ENCODE measurements around the gene PMVK. TPM values are rescaled to one million over a fixed set of nuclear protein-coding genes. Genes with fewer than 3 reads are reported as not detected.

Gene PMVK
- total RNA-seq, 1 experiment from 2014 or later: 42.2 TPM

- H3K36me3 ChIP-seq (ENCODE audit: control insufficient read depth, insufficient read depth, low read length): peaks cover 20% of the 10 kb centered on the region
- BruUV-seq (replicated peaks): no TSS peak
- TF ChIP-seq REST (IDR thresholded peaks at IDR 0.05; ENCODE audit: insufficient read depth in 1 of 2, low read depth in 2 of 2, low read length in 1 of 2) (no peak), POLR2AphosphoS5 (IDR thresholded peaks at IDR 0.05; ENCODE audit: low read depth, low read length) (peak; percentile 2; the same call in 1 of the 2 replicates), CTCF (IDR thresholded peaks at IDR 0.05) (no peak)
- H3K9me3 ChIP-seq (ENCODE audit: control insufficient read depth, insufficient read depth, low read depth, low read length): no peaks in the 10 kb centered on the region
- peak overlapping the region in 1 of 2 experiments; percentile 64; a peak in 3 of 4 replicates for H3K4me3 ChIP-seq (ENCODE audit: low read depth in 2 of 2, low read length in 2 of 2)
- in situ Hi-C loops (cut with HindIII; ENCODE audit: low pct_unique_long_range_greater_than_20kb, low sequenced_read_pairs): no loop called here
- CTCF ChIA-PET: no interaction called here
- POLR2A ChIA-PET: no interaction called here
- H3K4me1 ChIP-seq (ENCODE audit: control insufficient read depth, insufficient read depth, low read length): peaks cover 32% of the 10 kb centered on the region
- intact Hi-C loops (cut with micrococcal nuclease; ENCODE audit: unreplicated experiment): no loop called here
- no peak for DNase-seq (ENCODE audit: low read depth, low spot score)
- peak overlapping the region; percentile 96 for H3K27ac ChIP-seq (ENCODE audit: low read length)
- H3K27me3 ChIP-seq (ENCODE audit: control insufficient read depth, insufficient read depth, low read length): no peaks in the 10 kb centered on the region
- ATAC-seq: no peak
Observed at GRCh38 chr1:154962795-154963330, 26.3 kb upstream of the PMVK start.

GRCh38 chr1:154962156-154962749 is 25.7 kb upstream of the PMVK start:
- intact Hi-C loops (cut with micrococcal nuclease; ENCODE audit: unreplicated experiment): no loop called here
- H3K4me3 ChIP-seq (ENCODE audit: low read depth in 2 of 2, low read length in 2 of 2): peak overlapping the region; percentile 64 to 66
- peaks cover 33% of the 10 kb centered on the region for H3K4me1 ChIP-seq (ENCODE audit: control insufficient read depth, insufficient read depth, low read length)
- no peaks in the 10 kb centered on the region for H3K9me3 ChIP-seq (ENCODE audit: control insufficient read depth, insufficient read depth, low read depth, low read length)
- in situ Hi-C loops (cut with HindIII; ENCODE audit: low pct_unique_long_range_greater_than_20kb, low sequenced_read_pairs): no loop called here
- POLR2A ChIA-PET: no interaction called here
- no peak; the same call in 1 of the 2 replicates for TF ChIP-seq POLR2AphosphoS5 (IDR thresholded peaks at IDR 0.05; ENCODE audit: low read depth, low read length)
- 0 out of 2 replicates have a peak, but pooled peaks have one; percentile 22 for TF ChIP-seq SIN3A (IDR thresholded peaks at IDR 0.05; ENCODE audit: borderline replicate concordance, insufficient read depth, low read depth, low read length)
- DNase-seq (ENCODE audit: low read depth, low spot score) (no peak), ATAC-seq (peak; percentile 47)
- peaks cover 20% of the 10 kb centered on the region for H3K36me3 ChIP-seq (ENCODE audit: control insufficient read depth, insufficient read depth, low read length)
- H3K27me3 ChIP-seq (ENCODE audit: control insufficient read depth, insufficient read depth, low read length): no peaks in the 10 kb centered on the region
- TSS peak; percentile 88 for BruUV-seq (replicated peaks)
- H3K27ac ChIP-seq (ENCODE audit: low read length): peak overlapping the region; percentile 96
- CTCF ChIA-PET: interaction anchor here (0.6 kb wide), 1 partner anchor 33 kb away, joined by 12 read pairs; no protein-coding TSS in a partner anchor
